OCI-M2 (cell line): Measurements from ENCODE around the gene HAUS3.
"Not testable (repeated sequence)": the region's sequence is repeated elsewhere in the genome, so short reads cannot be mapped to it uniquely, and the experiment has no call there.

Experiments used
- DNase-seq: peaks from one replicate; lab custom pipeline; 2025; ENCODE audit not compliant: unreplicated experiment; lab: John Stamatoyannopoulos, UW

Gene HAUS3

GRCh38 chr4:2276581-2277325, 34.8 kb upstream of the HAUS3 start:
- DNase-seq = no peak

GRCh38 chr4:2275546-2276251, 33.8 kb upstream of the HAUS3 start:
- DNase-seq = no peak

DNA sequence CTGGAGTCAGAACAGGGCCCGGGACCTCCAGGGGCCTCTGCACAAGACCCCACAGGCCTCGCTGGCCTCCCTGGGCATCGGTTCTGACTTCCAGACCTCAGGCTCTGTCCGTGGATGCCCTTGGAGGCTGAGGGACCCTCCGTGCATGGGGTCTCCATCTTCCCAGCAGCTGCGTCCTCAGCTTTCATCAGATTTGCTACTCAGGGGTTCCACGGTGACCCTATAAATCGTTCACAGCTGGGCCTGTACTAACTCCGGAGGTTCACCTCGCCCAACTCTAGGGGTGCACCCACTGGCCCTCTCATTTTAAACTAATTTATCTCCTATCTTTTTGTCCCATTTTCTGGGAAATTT, 33.1 kb upstream of the HAUS3 start:
- not testable (repeated sequence) for DNase-seq

- no peak for DNase-seq
Measured at GRCh38 chr4:2274320-2275043, 32.6 kb upstream of the HAUS3 start.

DNA sequence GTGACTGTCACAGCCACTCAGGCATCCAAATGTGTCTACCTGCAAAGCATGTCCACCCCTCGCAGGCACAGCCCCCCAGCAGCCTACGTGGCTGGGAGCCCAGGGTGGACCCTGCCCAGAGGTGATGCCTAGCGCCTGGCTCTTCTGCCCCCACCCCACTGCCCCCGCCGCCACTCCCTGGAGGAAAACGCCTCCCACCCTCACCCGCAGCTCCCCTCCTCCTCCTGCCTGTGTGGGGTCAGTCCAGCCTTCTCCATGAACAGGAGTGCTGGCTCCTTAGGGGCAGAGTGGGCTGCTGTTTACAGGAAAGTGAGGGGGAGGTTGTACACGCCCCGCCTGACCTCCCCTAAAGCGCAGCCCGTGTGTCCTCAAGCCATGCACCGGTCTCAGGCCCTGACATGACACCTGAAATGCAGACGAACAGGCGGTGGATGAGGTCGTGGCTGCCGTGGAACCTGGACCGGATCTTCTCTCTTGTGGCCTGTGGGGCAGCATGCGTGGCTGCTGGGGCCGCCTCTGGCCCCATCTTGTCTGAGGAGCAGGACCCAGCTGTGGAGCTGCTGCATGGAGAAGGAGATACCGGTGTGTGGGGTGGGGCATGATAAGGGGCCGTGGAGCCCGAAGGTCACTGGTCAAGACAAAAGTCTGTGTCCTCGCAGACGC, 31.9 kb upstream of the HAUS3 start:
- no peak for DNase-seq

DNA sequence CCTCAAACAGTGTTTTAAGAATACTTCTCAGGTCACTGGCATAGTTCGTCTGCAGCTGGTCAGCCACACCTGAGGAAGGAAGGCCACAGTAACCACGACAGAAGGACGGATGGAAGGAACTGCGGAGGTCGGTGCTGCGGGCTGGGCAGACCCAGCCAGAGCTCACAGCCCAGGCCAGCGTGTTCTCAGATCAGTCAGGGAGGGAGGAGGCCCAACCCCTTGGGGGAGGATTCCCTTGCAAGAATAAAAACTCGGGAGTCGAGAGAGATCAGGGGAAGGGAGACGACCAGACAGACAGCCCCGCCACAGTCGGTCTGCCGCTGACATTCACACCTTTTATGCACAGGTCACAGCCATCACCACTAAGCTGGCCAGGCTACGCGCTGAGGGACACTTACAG, 31.3 kb upstream of the HAUS3 start:
- no peak for DNase-seq

GRCh38 chr4:2272828-2273120, 30.9 kb upstream of the HAUS3 start:
- DNase-seq = no peak

DNA sequence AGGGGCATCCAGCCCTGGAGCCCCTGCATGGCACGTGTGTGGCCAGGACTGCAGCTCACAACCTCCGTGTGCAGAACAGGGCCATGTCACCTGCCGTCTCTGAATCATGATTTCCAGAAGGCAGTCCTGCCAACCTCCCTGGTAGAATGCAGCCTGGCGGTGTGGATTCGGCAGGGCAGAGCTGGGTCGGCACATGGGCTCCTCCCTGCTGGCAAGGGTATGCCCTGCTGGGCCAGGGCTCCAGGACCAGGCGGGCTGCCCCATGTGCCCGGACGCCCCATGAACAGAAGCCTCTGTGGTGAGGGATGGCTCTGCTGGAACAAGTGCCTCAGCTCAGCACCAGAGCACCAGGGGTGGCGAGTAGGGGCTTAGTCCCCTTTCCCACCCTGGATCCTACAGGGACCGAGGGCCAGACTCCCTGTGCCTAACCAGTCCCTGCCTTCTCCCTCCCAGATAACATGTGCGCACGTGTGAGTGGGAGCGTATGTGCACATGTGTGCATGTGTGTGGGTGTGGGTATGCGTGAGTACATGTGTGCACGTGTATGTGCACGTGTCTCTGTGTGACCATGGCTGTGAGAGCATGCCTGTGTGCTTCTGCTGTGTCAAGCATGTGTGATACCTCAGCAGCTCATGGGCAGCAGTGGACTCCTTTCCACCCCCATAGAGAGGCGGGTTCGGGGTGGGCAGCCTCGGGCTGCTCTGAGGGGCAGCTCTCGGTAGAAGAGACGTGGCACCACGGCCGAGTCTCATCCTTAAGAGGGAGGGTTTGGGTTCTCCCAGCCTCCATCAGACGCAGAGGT, 30.3 kb upstream of the HAUS3 start:
- DNase-seq = no peak

DNA sequence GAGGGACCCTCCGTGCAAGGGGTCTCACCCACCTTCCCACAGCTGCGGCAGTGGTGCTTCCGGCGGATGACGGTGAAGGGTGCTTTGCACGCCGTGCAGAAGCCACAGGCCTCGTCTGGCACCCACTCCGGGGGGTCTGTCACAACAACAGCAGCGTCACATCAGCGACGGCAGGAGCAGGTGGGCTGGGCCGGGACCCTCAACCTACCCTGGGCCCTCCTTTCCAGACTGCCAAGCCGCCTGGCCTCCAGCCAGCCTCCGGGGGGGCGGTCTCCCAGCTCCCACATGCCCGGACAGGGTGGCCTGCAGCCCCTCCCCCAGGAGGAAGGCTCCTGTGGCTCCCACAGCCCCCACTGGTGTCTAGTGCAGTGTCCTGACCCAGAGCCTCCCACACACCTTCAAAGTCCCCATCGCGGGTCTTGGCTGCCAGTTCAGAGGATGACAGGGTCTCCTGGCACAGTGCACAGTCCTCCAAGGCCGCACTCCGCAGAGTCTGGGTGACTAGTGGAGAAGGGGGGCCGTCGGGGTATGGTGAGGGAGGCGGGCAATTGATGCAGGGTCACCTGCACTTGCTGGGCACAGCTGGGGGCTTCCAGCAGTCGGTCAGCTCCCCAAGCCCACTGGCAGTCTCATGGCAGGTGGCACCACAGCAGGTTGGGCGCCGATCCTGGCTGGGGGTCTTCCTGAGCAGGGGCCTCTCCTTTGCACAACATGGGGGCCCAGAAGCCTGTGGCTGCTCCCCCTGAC, 29.5 kb upstream of the HAUS3 start:
- DNase-seq = no peak

GRCh38 chr4:2270341-2271165, 28.6 kb upstream of the HAUS3 start:
- DNase-seq = no peak

- no peak for DNase-seq
Measured at GRCh38 chr4:2269618-2270163, 27.8 kb upstream of the HAUS3 start.

DNA sequence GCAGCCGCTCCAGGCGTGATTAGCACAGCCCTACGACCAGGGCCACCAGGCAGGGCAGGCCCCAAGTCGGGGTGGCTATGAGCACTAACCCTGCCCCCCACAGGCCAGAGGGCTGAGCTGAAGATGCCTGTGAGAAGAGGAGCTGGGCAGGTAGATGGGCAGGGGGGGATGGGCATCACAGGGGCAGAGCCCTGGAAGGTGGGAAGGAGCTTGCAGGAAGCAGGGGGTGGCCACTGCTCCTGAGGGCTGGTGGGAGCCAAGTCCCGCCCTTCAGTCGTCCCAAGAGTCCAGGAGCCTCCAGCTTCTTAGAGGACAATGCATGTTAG, 27.2 kb upstream of the HAUS3 start:
- no peak for DNase-seq

GRCh38 chr4:2268357-2269205, 26.7 kb upstream of the HAUS3 start:
- no peak for DNase-seq

DNA sequence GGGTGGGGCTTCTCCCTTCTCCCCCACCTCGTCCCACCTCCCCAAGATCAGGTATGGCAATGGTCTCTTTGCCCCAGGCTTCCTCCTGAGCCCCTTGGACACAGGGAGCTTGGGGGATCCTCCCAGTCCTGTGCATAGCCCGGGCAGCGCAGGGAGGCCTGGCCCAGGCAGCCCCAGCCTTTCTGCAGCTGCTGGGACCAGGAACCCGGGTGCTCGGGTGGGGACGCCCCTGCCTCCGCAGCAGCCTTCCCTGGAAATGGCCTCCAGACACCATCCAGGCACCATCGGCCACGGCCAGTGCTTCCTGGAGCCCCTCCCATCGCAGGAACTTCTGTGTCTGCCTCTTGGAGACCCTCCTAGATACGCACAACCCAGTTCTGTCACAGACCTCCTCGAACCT, 25.9 kb upstream of the HAUS3 start:
- DNase-seq = no peak

DNA sequence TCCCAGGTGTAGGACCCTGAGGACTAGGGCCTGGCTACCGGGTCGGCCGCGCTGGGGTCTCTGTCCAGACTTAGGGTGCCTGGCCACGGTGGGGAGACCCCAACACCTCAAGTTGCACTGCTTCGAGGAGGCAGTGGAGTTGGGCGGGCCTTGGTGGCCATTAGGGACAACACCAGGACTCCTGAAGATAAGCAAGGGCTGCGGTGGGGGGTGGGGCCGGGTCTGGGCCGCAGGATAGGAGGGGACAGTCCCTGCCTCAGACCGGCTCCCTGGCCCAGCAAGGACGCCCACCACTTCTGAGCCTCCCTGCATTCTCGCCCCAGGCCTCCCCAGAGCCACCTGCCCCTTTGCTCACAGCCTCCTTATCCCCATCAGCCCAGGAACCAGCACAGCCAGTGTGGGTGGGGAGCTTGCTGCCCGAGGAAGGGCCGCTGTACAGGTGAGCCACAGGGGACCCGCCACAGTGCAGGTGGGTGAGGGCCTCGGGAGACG, 25.4 kb upstream of the HAUS3 start:
- no peak for DNase-seq

GRCh38 chr4:2266821-2267220, 24.9 kb upstream of the HAUS3 start:
- no peak for DNase-seq

DNA sequence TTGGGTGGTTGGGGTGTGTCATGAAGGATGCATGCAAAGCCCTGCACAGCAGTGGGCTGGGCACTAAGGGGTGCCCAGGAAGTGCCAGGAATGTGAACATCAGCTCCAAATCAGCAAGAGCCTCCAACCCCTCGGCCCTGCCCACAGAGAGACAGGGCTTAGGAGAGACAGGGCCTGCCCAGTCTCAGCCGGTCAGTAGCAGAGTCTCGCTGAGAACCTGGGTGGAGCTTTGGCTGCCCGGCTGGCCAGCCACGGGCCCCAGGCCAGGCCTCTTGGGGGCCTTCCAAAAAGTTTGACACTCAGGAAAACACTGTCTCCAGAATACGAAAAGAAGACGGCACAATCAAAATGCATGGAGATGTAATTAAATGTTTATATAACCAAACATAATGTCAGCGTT, 24.3 kb upstream of the HAUS3 start:
- no peak for DNase-seq
